Measurements from ENCODE around the gene NTSR1. TPM values are rescaled to one million over a fixed set of nuclear protein-coding genes. Genes with fewer than 3 reads are reported as not detected.
"Not testable (repeated sequence)": the region's sequence is repeated elsewhere in the genome, so short reads cannot be mapped to it uniquely, and the experiment has no call there.

Gene NTSR1
- total RNA-seq, 1 experiment from 2014 or later, result 15.0 TPM

DNA sequence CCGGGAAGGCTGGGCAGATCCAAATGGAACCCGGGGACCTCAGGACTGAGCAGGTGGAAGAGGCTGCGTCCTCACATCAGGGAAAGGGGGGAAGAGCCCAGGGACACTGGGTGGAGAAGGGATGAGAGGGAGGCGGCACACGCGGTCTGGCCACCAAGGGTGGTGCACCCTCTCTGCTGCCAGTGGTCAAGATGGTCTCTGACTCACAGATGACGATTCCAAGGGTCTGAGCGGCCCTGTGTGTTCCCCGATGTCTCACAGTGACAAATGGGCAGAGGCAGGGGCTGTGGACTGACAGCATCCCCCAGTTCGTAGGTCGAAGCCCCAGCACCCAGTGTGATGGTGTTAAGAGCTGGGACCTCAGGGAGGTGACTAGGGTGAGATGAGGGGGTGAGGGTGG, 34.3 kb upstream of the NTSR1 start:
- DNase-seq (ENCODE audit: low read depth), result peak; percentile 76

DNA sequence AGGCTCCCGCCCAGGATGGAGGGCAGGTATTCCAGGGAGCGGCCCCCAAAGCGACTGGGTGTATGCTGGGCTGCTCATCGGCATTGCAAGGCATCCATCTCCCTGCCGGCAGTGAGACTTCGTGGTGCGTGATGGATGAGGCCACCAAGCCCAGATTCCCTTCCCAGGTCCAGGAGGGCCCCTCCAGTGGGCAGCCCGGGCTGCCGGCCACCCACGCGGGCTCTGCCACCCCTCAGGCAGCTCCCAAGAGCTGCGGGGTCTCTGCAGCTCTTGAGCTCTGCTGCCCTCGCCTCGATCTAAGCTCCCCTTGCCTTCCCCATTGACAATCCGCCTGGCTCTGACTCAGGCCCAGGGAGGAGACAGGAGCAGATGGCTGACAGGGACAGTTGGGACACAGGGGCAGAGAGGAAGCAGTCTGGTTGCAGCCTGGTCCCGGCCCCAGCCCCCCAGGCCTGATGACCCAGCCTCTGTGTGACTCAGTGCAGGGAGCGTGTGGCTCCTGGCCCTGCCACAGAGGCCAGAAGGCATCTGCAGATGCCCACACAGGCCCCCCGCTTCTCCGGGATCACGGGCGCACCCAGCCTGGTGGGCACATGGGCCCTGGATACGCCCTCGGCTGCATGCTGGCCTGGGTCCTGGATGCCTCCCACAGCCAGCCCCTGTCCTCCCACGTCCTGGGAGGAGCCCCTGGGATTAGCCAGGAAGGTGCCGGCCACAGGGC, 33.3 kb upstream of the NTSR1 start:
- peak; percentile 99 for DNase-seq (ENCODE audit: low read depth)

DNA sequence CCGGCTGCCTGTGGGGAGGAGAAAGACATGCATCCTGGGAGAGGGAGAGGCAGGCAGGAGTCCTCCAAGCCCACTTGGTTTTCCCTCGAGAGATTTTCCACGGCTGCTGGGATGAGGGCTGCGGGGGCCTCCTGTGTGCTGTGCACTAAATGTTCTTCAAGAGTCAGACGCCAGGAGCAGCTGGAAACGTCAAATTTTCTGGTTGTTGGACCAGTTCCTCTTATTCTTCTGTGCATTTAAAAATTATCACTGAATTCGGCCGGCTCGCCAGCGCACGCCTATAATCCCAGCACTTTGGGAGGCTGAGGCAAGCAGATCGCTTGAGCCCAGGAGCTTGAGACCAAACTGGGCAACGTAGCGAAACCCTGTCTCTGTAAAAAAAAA, 32.8 kb upstream of the NTSR1 start:
- DNase-seq (ENCODE audit: low read depth), result no peak

DNA sequence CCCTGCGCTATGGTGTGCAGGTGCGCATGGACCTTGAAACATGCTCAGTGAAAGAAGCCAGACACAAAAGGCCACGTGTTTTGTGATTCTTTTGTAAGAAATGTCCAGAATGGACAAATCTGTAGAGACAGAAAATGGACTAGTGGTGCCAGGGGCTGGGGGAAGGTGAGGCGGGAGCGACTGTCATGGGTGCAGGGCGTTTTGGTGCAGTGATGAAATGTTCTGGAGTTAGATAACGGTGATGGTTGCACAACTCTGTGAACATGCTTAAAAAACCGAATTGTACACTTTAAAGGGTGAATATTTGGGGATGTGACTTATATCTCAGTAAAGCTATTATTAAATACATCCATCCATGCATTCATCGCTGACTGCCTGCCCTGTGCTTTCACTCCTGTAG, 31.7 kb upstream of the NTSR1 start:
- DNase-seq (ENCODE audit: low read depth), result no peak

DNA sequence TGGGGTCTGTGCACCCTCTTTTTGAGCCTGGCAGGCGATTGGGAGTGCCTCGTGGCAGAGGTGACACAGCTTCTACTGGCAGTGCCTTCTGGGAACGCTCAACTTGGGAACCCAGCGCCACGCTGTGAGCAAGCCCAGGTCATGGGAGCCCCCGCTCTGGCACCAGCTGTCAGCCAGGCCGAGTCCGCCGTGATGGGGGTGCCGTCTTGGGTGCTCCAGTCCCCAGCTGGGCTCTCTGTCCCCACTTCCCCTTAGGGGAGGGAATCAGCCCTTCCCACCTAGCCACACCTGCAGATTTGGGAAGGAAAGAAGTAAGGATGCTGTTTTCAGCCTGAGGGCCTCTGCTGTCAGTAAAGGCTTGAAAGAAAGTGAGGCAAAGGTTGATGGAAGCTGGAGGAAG, 31.0 kb upstream of the NTSR1 start:
- DNase-seq (ENCODE audit: low read depth), result no peak

DNA sequence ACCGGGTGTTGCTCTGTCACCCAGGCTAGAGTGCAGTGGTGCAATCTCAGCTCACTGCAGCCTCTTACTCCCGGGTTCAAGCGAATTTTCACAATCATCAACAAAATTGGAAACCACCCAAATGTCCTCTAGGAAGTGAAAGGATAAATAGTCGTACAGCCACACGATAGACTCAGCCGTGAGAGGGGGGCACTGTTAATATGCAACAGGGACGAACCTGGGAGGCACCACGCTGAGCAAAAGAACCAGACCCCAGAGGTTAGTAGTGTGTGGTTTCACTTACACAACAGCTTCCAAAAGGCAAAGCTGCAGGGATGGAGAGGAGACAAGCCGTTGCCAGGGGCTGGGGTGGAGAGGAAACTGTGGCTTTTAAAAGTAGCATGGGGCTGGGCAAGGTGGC, 30.1 kb upstream of the NTSR1 start:
- peak; percentile 68 for DNase-seq (ENCODE audit: low read depth)

DNA sequence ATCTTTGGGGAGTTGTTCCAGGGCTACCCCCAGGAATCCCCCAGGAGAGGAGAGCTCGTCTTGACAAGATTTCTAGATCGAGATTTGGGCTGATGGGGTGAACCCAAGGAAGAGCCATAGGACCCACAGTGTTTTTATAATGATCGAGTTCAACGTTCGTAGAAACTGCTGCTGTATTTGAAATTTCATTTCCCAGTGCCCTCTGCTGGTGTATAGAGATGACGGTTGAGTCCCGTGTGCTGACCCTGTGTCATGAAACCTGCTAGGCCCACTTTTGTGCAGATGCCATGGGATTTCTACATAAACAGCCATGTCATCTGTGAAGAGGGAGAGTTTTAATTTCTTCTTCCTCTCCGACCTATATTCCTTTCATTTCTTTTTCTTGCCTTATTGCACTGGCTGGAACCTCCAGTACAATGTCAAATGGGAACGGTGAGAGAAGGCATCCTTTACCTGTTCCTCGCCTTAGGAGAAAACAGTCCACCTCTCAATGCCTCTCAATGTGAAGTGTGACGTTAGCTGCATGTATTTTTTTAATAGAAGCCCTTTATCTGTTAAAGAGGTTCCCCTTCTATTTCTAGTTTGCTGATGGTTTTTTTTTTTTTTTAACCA, 28.6 kb upstream of the NTSR1 start:
- DNase-seq (ENCODE audit: low read depth), result no peak

DNA sequence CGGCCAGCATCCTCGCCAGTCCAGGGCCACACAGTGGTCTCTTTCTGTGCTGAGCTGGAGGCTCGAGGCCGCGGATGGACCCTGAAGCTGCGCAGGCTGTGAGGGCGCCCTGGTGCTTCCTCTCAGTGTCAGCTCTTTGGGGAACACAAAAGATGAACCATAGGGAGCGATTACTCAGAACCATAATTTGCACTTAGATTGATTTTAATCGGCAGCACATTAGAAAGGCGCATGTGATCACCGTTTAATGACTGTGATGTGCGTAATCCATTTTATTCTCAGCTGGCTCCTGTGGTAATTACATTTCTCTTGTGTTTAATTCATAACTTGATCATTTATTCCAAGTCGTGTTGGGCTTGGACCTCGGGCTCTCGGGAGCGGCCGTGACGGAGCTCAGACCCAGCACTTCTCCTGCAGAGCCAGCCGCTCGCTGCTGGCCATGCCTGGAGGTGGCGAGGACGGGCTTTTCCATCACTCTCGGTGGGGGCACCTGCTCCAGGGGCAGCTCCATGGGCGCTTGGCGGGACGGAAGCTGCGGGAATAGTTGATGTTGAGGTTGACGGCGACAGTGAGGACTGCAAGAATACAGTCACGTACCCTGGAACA, 25.6 kb upstream of the NTSR1 start:
- no peak for DNase-seq (ENCODE audit: low read depth)

DNA sequence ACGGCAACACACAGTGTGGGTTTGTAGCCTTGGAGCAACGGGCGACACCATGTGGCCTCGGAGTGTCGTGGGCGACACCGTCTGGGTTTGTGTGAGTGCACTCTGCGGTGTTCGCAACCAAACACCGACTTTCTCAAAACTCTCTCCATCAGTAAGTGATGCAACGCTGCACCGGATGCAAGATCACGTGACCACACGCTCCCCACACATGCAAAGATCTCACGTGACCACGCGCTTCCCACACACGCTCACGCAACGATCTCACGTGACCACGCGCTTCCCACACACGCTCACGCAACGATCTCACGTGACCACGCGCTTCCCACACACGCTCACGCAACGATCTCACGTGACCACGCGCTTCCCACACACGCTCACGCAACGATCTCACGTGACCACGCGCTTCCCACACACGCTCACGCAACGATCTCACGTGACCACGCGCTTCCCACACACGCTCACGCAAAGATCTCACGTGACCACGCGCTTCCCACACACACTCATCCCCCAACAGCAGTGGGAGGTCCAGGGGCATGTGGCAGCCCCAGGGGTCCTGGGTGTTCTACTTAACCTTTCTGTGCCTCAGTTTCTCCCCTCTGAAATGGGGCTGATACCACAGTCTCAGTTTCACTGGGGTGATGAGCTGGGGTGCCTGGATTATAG, 24.8 kb upstream of the NTSR1 start:
- DNase-seq (ENCODE audit: low read depth), result not testable (repeated sequence)

DNA sequence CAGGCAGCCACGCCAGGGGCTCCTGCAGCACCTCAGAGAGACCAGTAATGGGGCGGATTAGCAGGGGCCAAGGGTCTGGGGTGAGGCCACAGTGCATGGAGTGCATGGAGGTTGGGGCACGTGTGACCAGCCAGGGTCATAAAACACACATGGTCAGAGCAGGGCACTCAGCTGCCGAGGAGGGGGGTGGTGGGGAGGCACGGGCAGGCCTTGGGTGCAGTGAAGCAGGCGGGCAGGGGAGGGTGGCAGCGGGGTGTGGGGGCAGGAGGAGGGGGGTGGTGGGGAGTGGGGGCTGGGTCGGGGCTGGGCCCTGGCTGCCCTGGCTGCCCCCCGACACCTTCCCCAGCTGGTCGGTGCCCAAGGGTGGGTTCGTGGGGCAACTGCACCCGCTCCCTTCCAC, 23.7 kb upstream of the NTSR1 start:
- DNase-seq (ENCODE audit: low read depth), result no peak

DNA sequence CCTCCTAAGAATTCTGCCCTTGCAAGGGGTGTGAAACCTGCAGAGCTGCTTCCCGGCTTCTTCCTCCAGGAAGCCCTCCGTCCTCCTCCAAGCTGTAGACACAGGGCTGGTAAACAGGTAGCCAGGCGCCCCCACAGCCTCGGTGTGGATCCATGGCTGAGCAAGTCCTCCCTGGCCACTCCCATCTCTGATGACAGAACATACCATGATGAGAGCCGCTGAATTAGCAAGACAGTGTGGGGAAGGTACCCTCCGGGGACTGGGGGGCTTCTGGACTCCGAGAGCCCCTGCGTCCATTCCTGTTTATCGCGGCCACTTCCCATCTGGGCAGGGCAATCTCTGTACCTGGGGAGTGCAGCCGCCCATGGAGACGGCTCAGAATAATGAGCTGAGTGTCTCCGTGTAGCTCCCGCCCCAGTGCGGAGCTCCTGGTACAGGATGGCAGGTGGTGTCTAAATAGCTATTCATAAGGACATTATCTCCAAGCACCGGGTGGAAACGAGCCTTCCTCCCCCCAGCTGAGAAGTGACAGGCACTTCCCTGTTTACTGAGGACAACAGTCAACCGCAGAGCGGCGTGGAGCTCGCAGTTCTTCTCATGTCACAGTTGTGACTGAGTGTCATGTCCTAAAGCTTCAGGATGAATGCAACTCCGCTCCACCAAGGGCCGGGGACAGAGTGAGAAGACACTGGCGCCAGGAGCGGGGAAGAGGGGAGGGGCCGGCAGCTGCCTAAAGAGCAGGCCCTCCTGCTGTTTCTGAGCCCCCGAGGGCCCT, 22.7 kb upstream of the NTSR1 start:
- DNase-seq (ENCODE audit: low read depth), result no peak

DNA sequence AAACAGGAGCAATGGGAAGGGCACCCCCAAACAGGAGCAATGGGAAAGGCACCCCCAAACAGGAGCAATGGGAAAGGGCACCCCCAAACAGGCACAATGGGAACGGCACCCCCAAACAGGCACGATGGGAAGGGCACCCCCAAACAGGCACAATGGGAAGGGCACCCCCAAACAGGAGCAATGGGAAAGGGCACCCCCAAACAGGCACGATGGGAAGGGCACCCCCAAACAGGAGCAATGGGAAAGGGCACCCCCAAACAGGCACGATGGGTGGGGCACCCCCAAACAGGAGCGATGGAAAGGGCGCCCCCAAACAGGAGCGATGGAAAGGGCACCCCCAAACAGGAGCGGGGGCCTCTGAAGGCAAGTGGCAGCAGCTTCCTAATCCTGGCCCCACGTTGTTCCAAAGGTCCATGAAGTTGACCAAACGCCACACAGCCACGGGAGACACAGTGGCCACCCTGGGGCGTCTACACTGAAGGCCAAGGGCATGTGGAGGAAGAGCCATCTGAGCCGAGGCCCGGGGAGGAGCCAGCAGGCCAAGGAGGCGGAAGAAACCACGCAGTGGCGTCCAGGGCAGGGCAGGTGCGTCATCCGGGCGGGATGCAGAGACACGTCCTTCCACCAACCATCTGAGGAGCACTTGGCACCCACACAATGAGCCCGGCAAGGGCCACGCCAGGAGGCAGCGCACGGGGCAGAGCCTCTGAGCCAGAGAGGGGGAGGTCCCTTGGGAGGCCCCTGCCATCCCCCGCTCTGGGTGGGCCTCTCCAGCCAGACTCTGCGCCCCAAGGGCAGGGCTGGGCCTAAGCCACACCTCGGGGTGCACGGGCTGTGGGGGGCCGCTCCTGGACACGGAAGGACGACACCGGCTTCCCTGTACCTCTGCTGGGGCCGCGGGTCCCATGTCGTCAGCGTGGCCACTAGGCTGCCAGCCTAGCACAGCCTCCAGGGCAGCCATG, 21.5 kb upstream of the NTSR1 start:
- no peak for DNase-seq (ENCODE audit: low read depth)

DNA sequence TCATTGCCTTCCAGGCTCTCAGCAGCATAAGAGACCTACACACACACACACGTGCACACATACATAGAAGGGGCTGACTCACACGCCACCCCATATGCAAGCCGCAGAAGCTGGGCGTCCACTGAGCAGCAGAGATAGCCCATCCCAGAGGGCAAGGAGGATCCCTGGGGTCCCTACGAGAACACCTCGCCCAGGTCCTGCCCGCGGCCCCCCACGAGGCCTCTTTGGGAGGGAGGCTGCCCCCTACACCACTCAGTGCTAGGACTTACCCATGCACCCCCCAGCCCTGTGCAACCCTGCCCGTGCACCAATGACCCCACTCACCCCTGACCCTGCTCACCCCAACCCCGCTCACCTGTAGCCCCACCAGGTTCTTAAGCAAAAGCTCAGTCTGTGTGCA, 20.6 kb upstream of the NTSR1 start:
- no peak for DNase-seq (ENCODE audit: low read depth)

DNA sequence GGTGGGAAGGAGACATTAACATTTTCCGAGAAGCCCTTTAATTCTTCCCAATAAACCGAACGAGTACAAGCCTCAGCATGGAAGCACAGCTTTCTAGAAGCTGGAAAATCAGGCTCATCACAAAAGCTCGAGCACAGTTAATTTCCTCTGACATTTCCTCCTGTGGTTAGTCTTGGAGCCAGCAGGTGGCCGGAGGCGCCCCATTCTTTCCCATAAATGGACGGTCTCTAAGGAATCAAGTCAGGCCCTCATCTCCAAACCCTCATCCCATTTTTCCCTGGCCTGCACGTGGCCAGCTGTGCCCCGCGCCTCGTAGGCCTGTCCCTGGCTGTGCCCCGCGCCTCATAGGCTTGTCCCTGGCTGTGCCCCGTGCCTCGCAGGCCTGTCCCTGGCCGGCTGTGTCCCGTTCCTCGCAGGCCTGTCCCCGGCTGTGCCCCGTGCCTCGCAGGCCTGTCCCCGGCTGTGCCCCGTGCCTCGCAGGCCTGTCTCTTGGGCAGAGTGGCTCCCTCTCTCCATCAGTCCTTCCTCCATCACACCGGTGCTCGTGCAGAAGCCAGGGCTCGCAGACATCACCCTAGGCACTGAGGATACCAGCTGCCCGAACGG, 19.7 kb upstream of the NTSR1 start:
- peak; percentile 86 for DNase-seq (ENCODE audit: low read depth)

DNA sequence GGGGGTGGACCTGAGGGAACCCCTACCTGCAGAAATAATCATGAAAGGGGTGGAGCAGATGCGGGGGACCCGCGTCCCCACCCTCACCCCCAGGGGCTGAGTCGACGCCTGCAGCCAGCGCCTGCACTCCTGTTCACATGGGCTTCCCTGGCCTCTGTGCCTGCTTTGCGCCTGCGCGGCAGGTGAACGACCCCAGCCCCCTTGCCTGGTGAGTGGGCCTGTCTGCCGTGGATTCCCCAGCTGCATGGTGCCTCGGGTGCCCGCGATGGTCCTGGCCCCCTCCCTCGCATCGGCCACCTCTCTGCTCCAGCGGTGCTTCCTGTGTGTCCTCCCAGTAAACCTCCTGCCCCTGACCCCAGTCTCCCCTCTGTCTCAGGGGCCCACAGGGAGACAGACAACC, 18.8 kb upstream of the NTSR1 start:
- DNase-seq (ENCODE audit: low read depth), result no peak

DNA sequence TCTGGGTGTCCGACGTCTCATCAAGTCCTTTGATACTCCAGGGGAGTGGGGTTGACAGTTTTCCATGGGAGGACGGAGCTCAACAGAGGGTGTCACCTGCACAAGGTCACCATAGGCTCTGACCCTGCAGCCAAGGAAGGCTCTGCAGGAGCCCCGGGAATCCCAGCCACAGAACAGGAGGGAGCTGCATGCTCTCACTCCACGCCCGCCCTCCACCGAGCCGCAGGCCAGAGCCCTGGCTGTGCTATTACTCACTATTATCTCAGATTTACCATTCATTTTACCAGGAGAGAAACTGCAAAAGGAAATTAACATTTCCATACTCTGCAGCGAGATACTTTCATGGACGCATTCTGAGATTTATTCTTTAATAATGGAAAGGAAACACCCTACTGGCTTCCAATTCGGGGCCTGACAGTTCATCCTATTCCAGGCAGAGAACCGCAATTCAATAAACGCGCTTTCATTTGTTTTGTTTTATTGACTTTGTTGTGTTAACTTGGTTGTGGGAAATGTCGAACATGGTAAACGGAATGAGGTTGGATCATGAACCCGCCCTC, 18.3 kb upstream of the NTSR1 start:
- no peak for DNase-seq (ENCODE audit: low read depth)

DNA sequence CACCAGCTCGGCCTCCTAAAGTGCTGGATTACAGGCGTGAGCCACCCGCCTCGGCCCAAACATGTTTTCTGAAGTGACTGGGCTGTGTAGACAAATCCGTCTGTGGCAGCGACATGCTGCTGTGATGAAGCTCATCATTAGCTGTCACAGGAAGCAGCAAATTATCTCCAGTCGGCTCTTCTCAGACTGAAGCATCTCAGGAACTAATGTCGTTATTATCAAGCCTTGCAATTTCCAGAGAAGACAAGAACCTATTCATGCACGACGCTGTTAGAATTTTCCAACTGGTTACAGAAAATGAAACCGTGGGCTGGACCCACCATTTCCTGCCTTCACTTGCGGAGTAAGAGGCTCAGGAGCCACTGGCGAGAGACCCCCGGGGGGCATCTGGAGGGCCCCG, 17.1 kb upstream of the NTSR1 start:
- DNase-seq (ENCODE audit: low read depth), result peak; percentile 69

DNA sequence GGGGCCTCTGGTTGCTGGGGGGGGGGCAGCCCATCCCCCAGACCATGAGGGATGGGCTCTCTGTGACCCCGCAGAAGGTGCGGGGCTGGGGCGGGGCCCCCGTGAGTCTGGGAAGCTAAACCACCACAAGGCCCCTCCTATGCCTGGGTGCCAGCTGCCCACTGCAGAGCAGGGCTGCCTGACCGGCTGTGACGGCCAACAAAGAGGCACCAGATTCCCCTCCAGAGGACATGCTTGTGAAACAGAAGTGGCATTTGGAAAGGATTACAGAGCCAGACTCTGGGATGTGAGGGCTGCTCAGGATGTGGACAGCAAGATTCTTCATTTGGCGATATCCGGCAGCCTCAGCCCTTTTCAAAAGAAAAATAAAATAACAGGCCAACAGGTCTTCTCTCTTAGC, 16.5 kb upstream of the NTSR1 start:
- DNase-seq (ENCODE audit: low read depth), result peak; percentile 62

DNA sequence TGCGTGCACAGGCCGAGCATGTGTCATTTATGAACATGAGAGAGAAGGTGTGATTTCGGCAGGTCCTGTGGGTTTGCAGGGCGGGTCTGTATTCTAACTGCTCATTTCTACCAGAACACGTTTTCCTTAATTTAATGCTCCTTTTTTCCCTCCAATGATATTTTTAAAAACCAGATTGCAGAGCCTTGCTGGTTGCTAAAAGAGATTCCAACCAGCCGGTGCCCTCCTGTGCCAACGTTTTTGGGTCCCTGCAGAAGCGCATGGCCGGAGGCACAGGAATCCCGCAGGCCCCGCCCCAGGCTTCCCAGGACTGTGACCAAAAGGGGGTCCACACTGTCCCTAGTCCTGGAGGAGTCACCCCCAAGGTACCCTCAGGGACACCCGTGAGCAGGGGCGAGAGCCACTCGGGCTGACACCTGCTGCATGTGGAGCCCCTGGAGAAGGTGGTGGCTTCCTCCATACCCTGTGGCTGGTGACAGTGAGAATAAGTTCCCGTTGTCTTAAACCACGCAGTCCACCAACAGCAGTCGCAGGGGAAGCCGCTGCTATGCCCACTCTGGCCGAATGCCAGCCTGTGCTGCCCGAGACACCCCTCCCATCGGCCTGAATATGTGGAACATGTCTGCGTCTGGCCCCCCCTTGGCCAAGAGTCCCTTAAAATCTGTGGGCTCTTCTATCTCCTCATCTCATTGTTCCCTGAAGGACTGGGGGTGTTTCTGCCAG, 15.7 kb upstream of the NTSR1 start:
- DNase-seq (ENCODE audit: low read depth), result no peak

DNA sequence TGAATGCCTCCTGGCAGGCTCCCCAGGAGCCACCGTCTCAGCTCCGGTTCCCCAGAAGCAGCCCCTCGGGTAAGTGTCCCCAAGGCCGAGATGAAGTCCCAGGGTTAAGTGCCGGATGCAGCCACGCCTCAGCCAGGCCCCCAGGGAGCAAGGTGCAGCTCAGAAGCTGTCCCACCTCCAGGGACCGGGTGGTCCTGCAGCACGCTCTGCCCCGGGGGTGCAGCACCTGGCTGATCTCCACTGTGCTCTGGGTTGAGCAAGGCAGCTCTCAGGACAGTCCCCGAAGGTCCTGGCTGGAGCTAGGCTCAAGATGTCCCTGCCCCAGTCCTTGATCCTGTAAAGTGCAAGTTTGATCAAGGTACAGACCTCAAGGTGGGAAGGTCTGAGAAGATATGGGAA, 15.1 kb upstream of the NTSR1 start:
- DNase-seq (ENCODE audit: low read depth), result no peak

Data from RPMI7951 (cell line).